Activated CD8-positive, alpha-beta memory T cell treated with anti-CD3 and anti-CD28 coated beads for 36 hours (primary cell): ENCODE data around the gene FXYD6. TPM values are rescaled to one million over a fixed set of nuclear protein-coding genes. Genes with fewer than 3 reads are reported as not detected.
"Not testable (repeated sequence)": the region's sequence is repeated elsewhere in the genome, so short reads cannot be mapped to it uniquely, and the experiment has no call there.

Source experiments
- CTCF ChIA-PET: fragments of 350-600 bp; sonication (Branson Sonifier 250); formaldehyde crosslinking; loops from one replicate; lab custom pipeline; 2021; ENCODE audit warnings: antibody characterized with exemption; lab: Charles Lee
- POLR2A ChIA-PET: fragments of 350-600 bp; sonication (Branson Sonifier 250); formaldehyde crosslinking; loops from one replicate; lab custom pipeline; 2021; ENCODE audit warnings: antibody characterized with exemption; lab: Charles Lee
- total RNA-seq, 2 experiments: library from RNA; stranded (reverse); gene quantifications; one replicate each; pipeline ENCODE4 v1.2.3, GENCODE V29; 2021

FXYD6 gene, protein sequence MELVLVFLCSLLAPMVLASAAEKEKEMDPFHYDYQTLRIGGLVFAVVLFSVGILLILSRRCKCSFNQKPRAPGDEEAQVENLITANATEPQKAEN
- under 1 TPM in 1 of 2 experiments, not detected in 1; 0.10 TPM for total RNA-seq

GRCh38 chr11:117876341-117877119 lies at the start of gene FXYD6:
FXYD6 (minus strand) TSS chr11:117876658; CDS start chr11:117842776, 33,882 bp downstream.
- CTCF ChIA-PET: interaction anchor here (1.3 to 1.7 kb wide), 4 partner anchors 8 to 70 kb away, joined by 3 to 5 read pairs (median 4); no protein-coding TSS in a partner anchor
- POLR2A ChIA-PET: no interaction called here

GRCh38 chr11:117926166-117926565 lies 49.7 kb upstream of the FXYD6 start:
- POLR2A ChIA-PET: not testable (repeated sequence)
- CTCF ChIA-PET: interaction anchor here (1.3 kb wide), 1 partner anchor 21 kb away, joined by 5 read pairs; no protein-coding TSS in a partner anchor

GRCh38 chr11:117925198-117925925 lies 48.9 kb upstream of the FXYD6 start:
- POLR2A ChIA-PET: no interaction called here
- CTCF ChIA-PET: no interaction called here

DNA sequence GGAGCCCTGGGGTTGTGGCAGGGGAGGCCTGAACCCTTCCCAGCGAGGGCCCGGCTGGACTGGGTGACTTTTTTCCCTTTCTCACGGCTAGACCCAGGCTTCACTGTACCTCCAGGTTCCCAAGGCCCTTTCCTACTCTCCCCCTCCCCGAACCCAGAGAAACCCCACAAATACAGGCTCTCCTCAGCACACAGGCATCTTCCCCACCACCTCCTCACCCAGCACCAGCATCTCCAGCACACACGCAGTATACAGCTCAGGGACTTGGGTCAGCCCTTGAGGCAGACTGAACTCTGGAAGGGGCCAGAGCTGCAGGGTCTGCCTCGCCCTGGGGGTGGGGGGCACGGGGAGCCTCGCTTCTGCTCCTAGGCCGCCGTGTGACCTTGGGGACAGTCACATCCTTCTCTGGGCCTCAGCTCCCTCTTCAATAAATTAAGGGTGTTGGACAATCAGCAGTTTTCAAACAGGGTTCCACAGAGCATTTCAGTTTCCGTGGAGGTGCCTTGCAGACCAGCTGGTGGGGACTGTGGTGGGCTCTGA lies 48.2 kb upstream of the FXYD6 start:
- ChIA-PET CTCF (interaction anchor here (1.3 kb wide), 1 partner anchor 21 kb away, joined by 4 read pairs; no protein-coding TSS in a partner anchor), POLR2A (no interaction called here)

DNA sequence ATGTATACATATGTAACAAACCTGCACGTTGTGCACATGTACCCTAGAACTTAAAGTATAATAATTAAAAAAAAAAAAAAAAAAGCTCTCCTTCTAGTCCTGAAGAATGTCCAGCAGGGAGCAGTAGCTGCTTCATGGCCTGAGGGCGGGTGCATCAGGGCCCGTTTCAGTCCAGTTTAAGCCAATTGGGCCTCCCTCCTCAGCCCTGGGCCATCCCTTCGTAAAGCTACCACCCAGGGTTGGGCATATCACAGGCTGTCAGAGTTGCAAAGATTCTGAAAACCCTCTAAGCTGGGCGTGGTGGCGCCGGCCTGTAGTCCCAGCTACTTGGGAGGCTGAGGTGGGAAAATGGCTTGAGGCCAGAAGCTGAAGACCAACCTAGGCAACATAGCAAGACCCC lies 47.3 kb upstream of the FXYD6 start:
- CTCF ChIA-PET: interaction anchor here (1.1 to 2.1 kb wide), 3 partner anchors 22 to 130 kb away, joined by 3 to 5 read pairs (median 4); no protein-coding TSS in a partner anchor
- POLR2A ChIA-PET: no interaction called here

GRCh38 chr11:117923275-117923674 lies 46.8 kb upstream of the FXYD6 start:
- POLR2A ChIA-PET: no interaction called here

GRCh38 chr11:117921893-117922292 lies 45.4 kb upstream of the FXYD6 start:
- POLR2A ChIA-PET: no interaction called here
- CTCF ChIA-PET: interaction anchor here (1.5 kb wide), 1 partner anchor 25 kb away, joined by 4 read pairs; no protein-coding TSS in a partner anchor

More at GRCh38 chr11:117923275-117923674, 46.8 kb upstream of the FXYD6 start:
- CTCF ChIA-PET: interaction anchor here (0.7 to 2.1 kb wide), 4 partner anchors 22 to 130 kb away, joined by 3 to 5 read pairs (median 4); no protein-coding TSS in a partner anchor

DNA sequence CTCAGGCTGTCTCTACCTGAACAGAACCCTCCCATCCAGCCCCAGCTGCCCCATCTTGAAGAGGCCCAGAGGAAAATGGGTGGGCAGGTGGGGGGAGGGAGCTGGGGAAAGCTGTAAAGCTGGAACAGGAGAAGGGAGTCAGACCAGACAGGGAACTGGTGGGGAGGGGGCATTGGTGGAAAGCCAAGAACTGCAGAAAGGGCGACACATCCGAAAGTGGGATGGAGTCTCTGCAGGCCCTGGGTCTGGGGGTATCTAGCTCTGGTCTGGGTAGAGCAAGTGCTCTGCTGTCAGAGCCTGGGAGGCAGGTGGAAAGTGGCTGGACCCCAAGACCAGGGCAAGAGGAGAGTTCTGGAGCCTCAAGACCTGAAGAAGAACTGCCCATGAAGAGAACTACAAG lies 45.0 kb upstream of the FXYD6 start:
- ChIA-PET POLR2A (no interaction called here), CTCF (interaction anchor here (1.5 kb wide), 1 partner anchor 25 kb away, joined by 4 read pairs; no protein-coding TSS in a partner anchor)

DNA sequence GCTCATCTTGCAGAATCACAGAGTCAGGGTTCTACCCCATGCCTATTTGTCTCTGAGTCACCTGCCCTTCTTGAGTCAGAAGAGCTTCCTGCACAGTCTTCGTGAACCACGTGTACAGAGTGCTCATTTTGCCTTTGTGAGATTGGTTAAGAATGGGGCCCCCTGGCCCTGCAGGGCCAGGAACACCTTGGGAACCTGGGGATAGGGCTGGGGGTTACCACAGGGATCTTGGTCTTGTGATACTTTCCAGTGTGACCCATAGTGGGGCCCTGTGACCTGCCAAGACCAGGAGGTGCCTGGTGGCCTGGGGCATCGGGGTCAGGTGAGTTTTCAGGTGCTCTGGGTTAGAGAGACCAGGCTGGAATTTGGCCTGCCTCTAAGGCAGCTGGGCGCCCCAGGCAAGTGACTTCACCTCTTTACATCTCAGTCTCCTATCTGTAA lies 43.3 kb upstream of the FXYD6 start:
- CTCF ChIA-PET: no interaction called here
- POLR2A ChIA-PET: no interaction called here

- ChIA-PET CTCF (no interaction called here), POLR2A (no interaction called here)
These were observed 42.9 kb upstream of the FXYD6 start for GRCh38 chr11:117919341-117919740.

DNA sequence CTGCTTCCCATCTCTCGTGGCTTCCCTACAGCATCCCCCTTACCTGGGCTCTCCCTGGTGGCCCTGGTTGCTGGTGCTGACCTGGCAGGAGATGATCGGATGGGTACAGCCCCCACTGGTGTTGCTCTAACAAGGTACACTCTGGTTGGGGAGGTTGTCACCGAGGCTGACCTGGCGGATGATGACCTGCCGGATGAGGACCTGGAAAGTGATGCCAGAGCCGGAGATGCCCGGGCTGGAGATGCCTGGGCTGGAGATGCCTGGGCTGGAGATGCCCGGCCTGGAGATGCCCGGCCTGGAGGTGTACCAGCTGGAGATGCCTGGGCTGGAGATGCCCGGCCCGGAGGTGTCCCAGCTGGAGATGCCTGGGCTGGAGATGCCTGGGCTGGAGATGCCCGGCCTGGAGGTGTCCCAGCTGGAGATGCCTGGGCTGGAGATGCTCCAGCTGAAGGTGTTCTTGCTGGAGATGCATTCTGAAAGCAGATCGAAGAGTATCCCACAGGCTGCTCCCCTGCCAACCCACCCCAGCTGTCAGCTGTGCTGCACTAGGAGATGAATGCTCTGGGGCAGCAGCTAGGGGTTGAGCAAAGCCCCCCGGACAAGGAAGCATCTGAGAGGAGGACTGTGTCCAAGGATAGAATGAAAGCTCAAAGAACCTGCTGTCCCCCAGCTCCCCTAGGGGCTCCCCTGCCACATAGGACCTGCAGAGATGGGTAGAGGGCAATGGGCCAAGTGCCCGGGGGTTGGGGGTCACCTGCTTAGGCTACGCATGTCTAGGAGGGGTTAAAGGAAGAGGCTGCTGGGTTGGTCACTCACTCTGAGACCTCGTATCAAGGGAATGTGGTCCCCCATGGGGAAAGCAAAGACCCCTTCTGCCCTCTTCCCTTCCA lies 42.2 kb upstream of the FXYD6 start:
- CTCF ChIA-PET: no interaction called here
- POLR2A ChIA-PET: no interaction called here

GRCh38 chr11:117917591-117918151 lies 41.2 kb upstream of the FXYD6 start:
- CTCF ChIA-PET: interaction anchor here (0.8 to 1.1 kb wide), 3 partner anchors 12 to 124 kb away, joined by 3 read pairs; no protein-coding TSS in a partner anchor
- POLR2A ChIA-PET: no interaction called here

GRCh38 chr11:117916956-117917355 lies 40.5 kb upstream of the FXYD6 start:
- ChIA-PET POLR2A (no interaction called here), CTCF (interaction anchor here (0.8 to 1.3 kb wide), 4 partner anchors 13 to 123 kb away, joined by 3 read pairs; no protein-coding TSS in a partner anchor)

- ChIA-PET CTCF (interaction anchor here (1.3 kb wide), 1 partner anchor 32 kb away, joined by 3 read pairs; no protein-coding TSS in a partner anchor), POLR2A (interaction anchor here (0.6 kb wide), 1 partner anchor 989 kb away, joined by 7 read pairs; no protein-coding TSS in a partner anchor)
These were observed 39.3 kb upstream of the FXYD6 start for GRCh38 chr11:117915672-117916235.

- POLR2A ChIA-PET: interaction anchor here (0.6 kb wide), 1 partner anchor 988 kb away, joined by 7 read pairs; no protein-coding TSS in a partner anchor
These were observed 38.6 kb upstream of the FXYD6 start for GRCh38 chr11:117914991-117915618.

GRCh38 chr11:117914398-117914761 lies 37.9 kb upstream of the FXYD6 start:
- POLR2A ChIA-PET: no interaction called here
- CTCF ChIA-PET: interaction anchor here (1.2 to 2.0 kb wide), 2 partner anchors 31 to 33 kb away, joined by 3 to 7 read pairs; no protein-coding TSS in a partner anchor

More at GRCh38 chr11:117914991-117915618, 38.6 kb upstream of the FXYD6 start:
- CTCF ChIA-PET: interaction anchor here (2.0 kb wide), 1 partner anchor 32 kb away, joined by 7 read pairs; no protein-coding TSS in a partner anchor
